Gastroesophageal sphincter (tissue), 4 donors: ENCODE data around the gene BHLHE23. TPM values are rescaled to one million over a fixed set of nuclear protein-coding genes. Genes with fewer than 3 reads are reported as not detected.
A peak's percentile ranks its signal among the peaks of the same experiment; 100 is the strongest.

Experiments
- ATAC-seq: fragments of 150-250 bp; one replicate; pipeline ENCODE4 v1.9.1; 2016; ENCODE audit warnings: mild to moderate bottlenecking, moderate library complexity
- H3K27ac ChIP-seq, 4 donors: fragments of 200-600 bp; sonication (generic) in 3 of 4; 1 replicate in 3 of 4; 2 replicates in 1 of 4; pipeline ENCODE4 v1.5.1; 2016 to 2019
- H3K27me3 ChIP-seq: fragments of 200-600 bp; sonication (generic); one replicate; pipeline ENCODE4 v1.5.1; 2019
- H3K36me3 ChIP-seq, 2 donors: fragments of 200-600 bp; sonication (generic); one replicate each; pipeline ENCODE4 v1.5.1; 2019; ENCODE audit warnings: control low read depth in 1 of 2
- H3K4me1 ChIP-seq, 3 donors: fragments of 200-600 bp; sonication (generic); 1 replicate in 2 of 3; 2 replicates in 1 of 3; pipeline ENCODE4 v1.5.1; 2016 to 2019; ENCODE audit warnings: control low read depth in 2 of 3
- H3K4me3 ChIP-seq, 2 donors: fragments of 200-600 bp; sonication (generic); one replicate each; pipeline ENCODE4 v1.5.1; 2019; ENCODE audit warnings: mild to moderate bottlenecking in 1 of 2, moderate library complexity in 1 of 2
- H3K9me3 ChIP-seq, 3 donors: fragments of 200-600 bp; sonication (generic); one replicate each; pipeline ENCODE4 v1.5.1; 2017 to 2019; ENCODE audit warnings: control low read depth in 2 of 3
- CTCF ChIP-seq, 4 experiments: fragments of 200-600 bp in 2 of 4; fragments of 450-650 bp in 2 of 4; sonication (generic) in 1 of 4; IDR thresholded peaks; one replicate each; pipeline ENCODE4 v1.5.1; 2017 to 2019; ENCODE audit warnings: antibody characterized with exemption in 4 of 4, mild to moderate bottlenecking in 2 of 4, moderate library complexity in 2 of 4
- EP300 ChIP-seq: sonication (generic); formaldehyde crosslinking; IDR thresholded peaks from one replicate; pipeline ENCODE4 v1.6.1; 2017; ENCODE audit warnings: antibody characterized with exemption, mild to moderate bottlenecking
- POLR2A ChIP-seq, 2 donors: fragments of 450-650 bp; IDR thresholded peaks; one replicate each; pipeline ENCODE4 v1.6.1; 2017; ENCODE audit warnings: antibody characterized with exemption in 2 of 2, mild to moderate bottlenecking in 2 of 2, moderate library complexity in 1 of 2
- POLR2AphosphoS5 ChIP-seq: sonication (generic); formaldehyde crosslinking; IDR thresholded peaks from one replicate; pipeline ENCODE4 v1.6.1; 2017; ENCODE audit warnings: antibody characterized with exemption
- WGBS, 2 donors: methylation state at CpG; one replicate each; pipeline ENCODE4 v1.1.5; 2018; ENCODE audit warnings: low coverage in 1 of 2; 5-methylcytosine and 5-hydroxymethylcytosine counted together
- total RNA-seq, 4 donors: library from RNA; depleted of rRNA; stranded (reverse); fragments of >200 nt; gene quantifications; one replicate each; pipeline ENCODE4 v1.1.0, GENCODE V29; 2016

The BHLHE23 gene
- not detected for total RNA-seq

- H3K36me3 ChIP-seq, result no peaks in the 10 kb centered on the region
- peaks cover 100% of the 10 kb centered on the region for H3K27me3 ChIP-seq
- H3K4me1 ChIP-seq, result peaks cover 0 to 52% (median 14%) of the 10 kb centered on the region in 3 donors
- H3K27ac ChIP-seq, result no peak within 1 kb of the TSS
- TF ChIP-seq POLR2A (IDR thresholded peaks at IDR 0.05) (no peak), CTCF (IDR thresholded peaks at IDR 0.05) (no peak), EP300 (no peak), POLR2AphosphoS5 (no peak)
- no peaks in the 10 kb centered on the region for H3K9me3 ChIP-seq
- no CpG with 5 or more reads among the region's 110 CpGs for WGBS, 2 donors
- H3K4me3 ChIP-seq, result peak within 1 kb of the TSS in 1 of 2 donors; percentile 26
- ATAC-seq, result no peak
Observed at GRCh38 chr20:63006540-63007359, at the start of gene BHLHE23. Gene BHLHE23, minus strand, starts transcription at chr20:63006964. Its CDS starts 190 bp downstream, at chr20:63006774.

- H3K27ac ChIP-seq, result no peak overlapping the region
- H3K36me3 ChIP-seq, result no peaks in the 10 kb centered on the region
- peaks cover 0 to 10% (median 0%) of the 10 kb centered on the region in 3 donors for H3K4me1 ChIP-seq
- ATAC-seq, result no peak
- H3K27me3 ChIP-seq, result peaks cover 93% of the 10 kb centered on the region
- WGBS, 2 donors, result 14 to 34% methylated on average over 3 to 5 of the region's 15 CpGs
- H3K9me3 ChIP-seq, result peaks cover 0 to 7% (median 0%) of the 10 kb centered on the region in 3 donors
- H3K4me3 ChIP-seq, result no peak overlapping the region
- TF ChIP-seq CTCF (IDR thresholded peaks at IDR 0.05) (no peak), EP300 (no peak), POLR2A (IDR thresholded peaks at IDR 0.05) (no peak), POLR2AphosphoS5 (no peak)
Observed at GRCh38 chr20:63055575-63056235, 48.9 kb upstream of the BHLHE23 start.

GRCh38 chr20:63054681-63055240, 48.0 kb upstream of the BHLHE23 start:
- H3K4me3 ChIP-seq, result no peak overlapping the region
- peaks cover 93% of the 10 kb centered on the region for H3K27me3 ChIP-seq

GRCh38 chr20:63054103-63054474, 47.3 kb upstream of the BHLHE23 start:
- Histone ChIP-seq H3K4me3 (no peak overlapping the region), H3K4me1 (peaks cover 0 to 10% (median 0%) of the 10 kb centered on the region in 3 donors), H3K27me3 (peaks cover 93% of the 10 kb centered on the region), H3K9me3 (peaks cover 0 to 14% (median 0%) of the 10 kb centered on the region in 3 donors), H3K36me3 (no peaks in the 10 kb centered on the region), H3K27ac (no peak overlapping the region)
- TF ChIP-seq CTCF (IDR thresholded peaks at IDR 0.05) (no peak), EP300 (no peak), POLR2A (IDR thresholded peaks at IDR 0.05) (no peak), POLR2AphosphoS5 (no peak)
- WGBS, 2 donors, result 77 to 92% methylated on average over 12 of the region's 12 CpGs
- ATAC-seq, result no peak

More at GRCh38 chr20:63054681-63055240, 48.0 kb upstream of the BHLHE23 start:
- H3K27ac ChIP-seq, result no peak overlapping the region
- no CpG with 5 or more reads among the region's 11 CpGs for WGBS, 2 donors
- TF ChIP-seq POLR2AphosphoS5 (no peak), CTCF (IDR thresholded peaks at IDR 0.05) (no peak), EP300 (no peak), POLR2A (IDR thresholded peaks at IDR 0.05) (no peak)
- ATAC-seq, result no peak
- no peaks in the 10 kb centered on the region for H3K36me3 ChIP-seq
- H3K9me3 ChIP-seq, result peaks cover 0 to 14% (median 0%) of the 10 kb centered on the region in 3 donors
- peaks cover 0 to 10% (median 0%) of the 10 kb centered on the region in 3 donors for H3K4me1 ChIP-seq
